Measurements from ENCODE around the gene LARP4.

GRCh38 chr12:50363141-50363540 lies 37.5 kb upstream of the LARP4 start:
- TF ChIP-seq CTCF (conservative IDR thresholded peaks at IDR 0.05 in 1 of 2, IDR thresholded peaks at IDR 0.05 in 1 of 2; ENCODE audit: low read depth in 1 of 2, low read length in 2 of 2) (no peak), EZH2 (IDR thresholded peaks at IDR 0.05; ENCODE audit: low read length, missing control alignments) (no peak)
